GM18499 (cell line): ENCODE results near the gene IGF2BP3.
"Not testable (repeated sequence)": the region's sequence is repeated elsewhere in the genome, so short reads cannot be mapped to it uniquely, and the experiment has no call there.

Source experiments
- ATAC-seq: cut with Tn5 transposase; IDR thresholded peaks from one replicate; pipeline ENCODE4 v1.9.1; 2021; ENCODE audit warnings: moderate number of reproducible peaks; ENCODE audit not compliant: insufficient read depth, unreplicated experiment

The IGF2BP3 gene

DNA sequence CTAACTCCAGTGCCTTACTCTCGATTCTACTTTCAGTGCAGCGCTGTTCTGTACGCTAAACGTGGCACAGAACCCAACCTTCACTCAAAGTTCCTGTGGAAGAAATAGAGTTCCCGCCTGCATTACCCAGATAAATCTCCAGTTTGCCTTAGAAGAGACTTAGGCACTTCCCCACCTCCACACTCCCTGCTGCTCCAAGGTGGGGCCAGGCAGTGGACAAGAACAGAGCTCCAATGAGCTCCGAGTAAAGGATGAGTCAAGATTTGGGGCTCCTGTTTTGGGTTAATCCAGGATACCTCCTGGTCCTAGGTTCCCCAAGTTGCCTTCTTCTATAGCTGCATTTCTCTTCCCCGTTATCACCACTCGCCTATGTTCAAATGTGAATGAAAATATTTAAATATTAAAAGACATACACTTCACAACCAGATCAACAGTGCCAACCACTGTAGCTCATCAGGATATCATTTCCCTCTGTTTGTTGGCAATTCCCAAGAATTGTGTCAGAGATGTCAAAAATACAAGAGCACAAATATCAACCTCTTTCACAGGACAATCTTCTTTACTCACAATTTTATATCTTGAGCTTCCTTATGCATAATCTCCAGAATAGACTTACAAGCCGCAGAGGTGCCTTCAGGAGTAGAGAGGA, 123.1 kb downstream of the IGF2BP3 start:
- no peak for ATAC-seq

DNA sequence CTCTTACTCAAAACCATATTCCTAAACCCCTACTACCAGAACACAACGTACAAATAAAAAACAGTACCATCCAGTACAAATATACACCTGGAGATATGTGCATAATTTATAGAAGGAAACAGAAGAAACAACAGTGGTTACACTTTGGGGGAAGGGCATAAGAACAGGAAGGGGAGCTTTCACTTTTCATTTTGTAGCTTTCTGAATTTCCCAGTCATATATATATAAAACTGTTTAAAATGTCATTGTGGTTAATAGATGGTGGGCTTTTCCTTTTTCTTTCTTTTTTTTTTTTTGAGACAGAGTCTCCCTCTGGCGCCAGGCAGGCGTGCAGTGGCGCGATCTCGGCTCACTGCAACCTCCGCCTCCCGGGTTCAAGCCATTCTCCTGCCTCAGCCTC, 124.0 kb downstream of the IGF2BP3 start:
- ATAC-seq, result no peak

DNA sequence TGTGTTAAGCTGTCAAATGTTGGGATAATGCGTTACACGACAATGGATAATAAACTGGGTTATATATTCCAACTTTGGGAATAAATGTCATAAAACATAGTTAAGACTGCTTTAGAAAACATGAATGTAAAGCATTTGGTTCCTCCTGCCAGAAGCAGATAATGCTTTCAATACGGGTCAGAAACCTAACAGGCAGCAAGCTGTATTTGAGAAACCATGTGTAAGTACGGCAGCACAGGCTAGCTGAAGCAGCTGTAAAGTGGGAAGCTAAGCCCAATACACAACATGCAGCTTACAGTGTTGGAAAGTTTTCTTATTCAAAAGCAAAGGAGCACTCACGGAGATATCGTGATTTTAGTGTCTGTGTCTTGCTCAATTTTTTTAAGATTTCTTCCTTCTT, 124.7 kb downstream of the IGF2BP3 start:
- ATAC-seq, result no peak

DNA sequence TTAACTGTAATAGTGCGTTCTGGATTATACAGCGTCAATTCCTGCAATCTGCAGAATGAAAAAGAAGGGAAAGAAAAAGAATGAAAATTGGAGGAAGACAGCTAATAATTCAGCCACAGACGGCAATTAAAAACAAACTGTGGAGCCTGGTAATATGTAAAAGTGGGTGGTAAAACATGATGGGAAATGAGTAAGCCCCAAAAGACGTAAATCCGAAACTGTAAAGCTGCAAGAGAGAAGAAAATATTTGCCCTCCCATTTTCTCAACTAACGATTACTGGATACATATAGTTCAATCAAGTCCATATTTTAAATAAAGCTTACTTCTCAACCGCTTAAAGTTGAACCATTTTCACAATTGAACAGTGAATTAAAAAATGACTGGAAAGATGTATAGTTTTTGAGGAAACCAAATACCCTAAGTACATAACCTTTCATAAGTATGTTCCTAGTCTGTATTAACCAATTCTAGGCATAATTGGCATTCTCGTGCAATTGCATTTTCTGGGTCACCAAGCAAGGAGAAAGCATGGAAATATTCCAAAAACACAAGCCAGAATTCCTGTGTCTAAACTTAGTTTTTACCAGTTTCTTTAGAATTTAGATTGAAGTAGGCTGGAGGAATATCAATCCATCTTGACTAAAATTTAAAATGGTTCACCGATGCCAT, 126.3 kb downstream of the IGF2BP3 start:
- ATAC-seq, result no peak

DNA sequence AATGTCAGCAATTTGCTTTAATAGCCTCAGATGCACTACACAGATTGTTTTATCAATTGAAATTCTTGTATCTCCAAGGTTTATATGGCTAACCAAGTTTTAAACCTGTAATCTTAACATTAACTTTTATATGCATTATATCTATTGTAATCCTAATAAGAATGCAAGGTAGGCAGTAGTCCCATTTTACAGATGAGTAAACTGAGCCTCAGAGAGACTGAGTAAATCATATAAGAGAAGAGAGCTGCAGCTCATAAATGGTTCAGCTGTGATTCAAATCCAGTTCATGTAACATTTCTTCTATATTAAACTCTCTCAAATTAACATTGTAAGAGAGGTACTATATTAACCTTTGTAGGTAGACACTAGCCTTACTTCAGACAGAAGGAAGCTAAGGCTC, 127.2 kb downstream of the IGF2BP3 start:
- ATAC-seq, result no peak

DNA sequence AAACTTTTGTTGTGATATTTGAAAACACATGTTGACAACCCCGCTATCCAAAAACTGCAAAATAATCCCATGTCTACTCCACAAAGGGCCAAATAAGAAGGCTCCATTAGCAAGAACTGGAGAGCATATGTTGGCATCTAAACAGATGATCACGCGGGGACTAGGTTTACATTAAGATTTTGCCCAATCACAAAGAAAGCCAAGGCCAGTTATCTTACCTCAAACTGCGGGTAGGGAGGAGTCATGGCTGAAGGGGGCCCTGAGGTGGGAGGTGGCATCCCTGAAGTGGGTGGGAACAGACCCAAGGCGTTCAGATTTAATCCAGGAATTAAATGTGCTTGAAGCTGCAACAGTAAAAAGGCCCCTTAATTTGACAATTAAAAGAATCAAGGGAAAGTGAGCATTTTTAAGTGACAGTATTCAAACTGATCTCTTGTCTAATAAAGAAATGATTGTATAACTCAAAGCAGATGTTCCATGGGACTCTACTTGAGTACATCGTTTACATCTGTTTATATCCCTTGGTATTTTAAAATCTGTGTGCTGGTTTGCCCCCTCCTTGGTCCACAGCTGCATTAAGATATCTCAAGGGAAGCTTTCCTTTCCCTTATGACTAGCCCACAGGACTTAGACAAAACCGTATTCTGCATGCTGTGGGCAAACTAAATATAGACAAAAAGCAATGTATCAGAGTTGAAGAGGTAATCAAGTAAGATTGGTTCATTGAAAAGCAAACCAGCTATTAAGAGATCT, 128.3 kb downstream of the IGF2BP3 start:
- no peak for ATAC-seq

DNA sequence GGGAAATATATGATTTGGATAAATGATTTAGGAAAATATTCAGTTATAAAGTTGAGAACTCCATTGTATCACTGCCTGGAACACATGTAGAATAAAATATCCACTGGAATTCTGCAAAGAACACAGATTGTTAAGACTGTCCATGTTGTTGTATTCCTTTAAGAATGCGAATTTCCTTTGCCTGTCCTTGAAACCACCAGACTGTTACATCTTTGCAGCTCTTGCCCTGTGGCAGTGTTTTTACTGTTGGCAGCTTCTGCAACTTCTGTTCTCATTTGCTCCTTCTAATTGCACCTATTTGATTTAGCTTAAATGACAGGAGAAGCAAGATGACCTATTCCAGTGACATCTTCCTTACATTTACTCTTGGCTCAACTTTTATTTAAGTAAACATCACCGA, 131.4 kb downstream of the IGF2BP3 start:
- ATAC-seq, result no peak

DNA sequence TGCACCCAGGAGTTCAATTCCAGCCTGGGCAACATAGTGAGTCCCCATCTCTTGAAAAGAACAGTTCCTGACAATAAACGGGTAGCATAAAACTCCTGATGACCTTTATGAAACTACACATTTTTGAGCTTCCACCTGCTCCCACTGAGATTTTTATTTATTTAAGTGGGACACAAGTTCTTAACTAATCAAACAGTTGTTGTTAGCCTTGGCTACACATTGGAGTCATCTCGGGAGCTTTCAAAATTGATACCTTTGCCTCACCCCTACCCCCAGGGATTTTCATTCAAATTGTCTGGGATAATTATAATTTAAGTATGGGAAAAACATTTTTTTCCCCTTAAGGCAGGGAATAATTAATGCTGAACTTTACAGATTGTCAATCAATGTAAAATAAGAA, 131.9 kb downstream of the IGF2BP3 start:
- ATAC-seq, result no peak

DNA sequence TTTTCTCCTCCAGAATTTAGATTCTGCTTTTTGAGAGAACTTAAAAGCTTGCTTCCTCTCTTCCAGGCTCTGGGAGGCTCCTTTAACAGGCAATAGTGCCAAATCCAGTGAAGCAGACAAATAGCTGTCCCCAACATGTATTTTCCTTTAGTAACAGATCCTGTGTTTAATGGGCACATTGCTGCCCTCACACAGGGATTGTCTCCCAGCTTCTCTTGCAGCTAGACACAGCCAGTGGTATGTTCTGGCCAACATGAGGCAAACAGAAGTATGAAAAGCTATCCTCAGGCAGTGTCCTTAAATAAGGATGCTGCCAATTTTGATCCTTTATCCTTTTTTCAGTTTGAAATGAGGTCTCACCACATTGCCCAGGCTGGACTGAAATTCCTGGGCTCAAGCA, 132.9 kb downstream of the IGF2BP3 start:
- ATAC-seq, result no peak

DNA sequence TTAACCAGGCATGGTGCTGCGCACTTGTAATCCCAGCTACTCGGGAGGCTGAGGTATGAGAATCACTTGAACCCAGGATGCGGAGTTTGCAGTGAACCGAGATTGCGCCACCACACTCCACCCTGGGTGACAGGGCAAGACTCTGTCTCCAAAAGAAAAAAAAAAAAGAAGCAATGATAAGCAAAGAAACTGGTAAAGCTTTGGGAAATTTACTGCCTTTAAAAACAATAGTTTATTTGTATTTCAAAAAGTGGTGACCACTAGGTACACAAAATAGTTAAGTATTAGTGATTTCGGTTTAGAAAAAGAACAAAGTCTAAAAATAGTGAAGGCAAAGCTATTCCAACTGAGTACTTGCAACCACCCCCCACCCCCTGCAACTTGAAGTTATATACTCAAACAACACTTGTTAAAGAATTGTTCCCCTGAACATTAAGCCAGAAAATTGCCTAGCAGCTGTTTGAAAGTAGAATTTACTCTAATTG, 133.4 kb downstream of the IGF2BP3 start:
- ATAC-seq, result no peak

DNA sequence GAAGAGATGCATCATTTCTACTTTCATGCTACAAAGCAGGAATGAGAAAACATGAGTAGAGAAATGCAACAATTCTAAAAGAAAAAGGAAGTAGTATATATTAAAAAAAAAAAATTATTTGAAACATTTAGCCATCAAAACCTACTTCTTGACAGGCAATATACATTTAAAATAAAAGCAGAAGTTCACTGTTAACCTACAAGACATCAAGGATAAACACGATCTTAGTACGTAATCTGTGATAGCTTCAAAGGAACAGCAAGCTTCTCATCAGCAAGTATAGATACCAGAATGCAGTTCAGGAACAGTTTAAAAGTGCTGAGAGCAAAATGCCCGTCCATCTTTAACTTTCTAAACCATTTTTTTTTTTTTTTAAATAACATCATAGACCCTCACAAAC, 134.2 kb downstream of the IGF2BP3 start:
- ATAC-seq, result no peak

DNA sequence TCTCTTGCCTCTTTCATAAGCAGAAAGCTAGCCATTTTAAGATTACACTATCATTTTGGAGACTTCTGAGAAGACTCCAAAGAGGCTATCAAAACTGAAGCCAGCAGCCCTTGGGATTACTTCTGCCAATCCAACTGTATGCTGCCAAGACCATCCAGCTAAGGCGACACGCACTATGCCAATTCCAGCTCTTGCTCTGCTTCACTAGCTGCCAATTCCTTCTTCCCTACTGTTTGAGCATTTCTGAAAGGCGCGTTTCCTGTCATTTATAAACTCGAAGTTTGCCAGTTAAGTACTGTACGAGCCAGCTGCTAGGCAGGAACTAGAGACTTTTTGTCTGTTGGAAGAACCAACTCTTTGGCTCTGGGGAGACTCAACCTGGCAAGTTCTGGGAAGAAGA, 134.7 kb downstream of the IGF2BP3 start:
- no peak for ATAC-seq

DNA sequence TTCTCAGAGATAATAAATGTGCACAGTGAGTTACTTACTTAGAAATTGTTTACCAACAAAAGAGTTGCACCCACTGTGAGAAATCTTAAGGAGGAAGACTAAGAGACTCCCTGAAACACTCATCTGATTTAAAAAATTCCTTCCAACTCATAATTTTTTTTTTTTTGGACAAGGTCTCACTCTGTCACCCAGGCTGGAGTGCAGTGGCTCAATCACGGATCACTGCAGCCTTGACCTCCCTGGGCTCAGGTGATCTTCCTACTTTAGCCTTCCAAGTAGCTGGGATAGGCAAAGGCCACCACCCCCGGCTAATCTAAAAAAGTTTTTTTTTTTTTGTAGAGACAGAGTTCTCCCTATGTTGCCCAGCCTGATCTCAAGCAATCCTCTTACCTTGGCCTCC, 135.2 kb downstream of the IGF2BP3 start:
- no peak for ATAC-seq

DNA sequence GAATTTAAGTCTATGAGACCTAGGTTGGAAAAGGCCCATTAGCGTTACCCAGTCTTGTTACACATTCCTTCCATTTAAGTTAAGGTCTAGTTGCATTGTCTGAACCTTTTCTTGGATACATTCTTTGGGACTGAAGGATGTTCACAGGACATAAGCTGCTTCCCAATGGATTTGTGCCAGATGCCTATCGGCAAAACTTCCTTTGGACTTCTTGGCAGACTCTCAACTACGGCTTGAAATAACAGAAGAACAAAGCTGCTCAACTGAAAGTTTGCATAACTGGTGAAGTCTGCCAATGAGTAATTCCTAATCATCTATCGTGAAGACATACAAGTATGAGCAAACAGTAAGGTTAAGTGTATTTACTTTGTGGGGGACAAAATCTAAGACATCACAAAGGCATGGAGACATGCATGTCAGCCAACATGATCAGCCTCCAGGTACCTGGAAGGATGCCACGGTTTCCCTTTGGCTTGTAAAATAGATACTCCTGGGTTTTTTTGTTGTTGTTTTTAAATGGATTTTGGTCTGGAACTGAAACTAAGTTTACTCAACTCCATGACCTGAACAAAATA, 135.7 kb downstream of the IGF2BP3 start:
- no peak for ATAC-seq

DNA sequence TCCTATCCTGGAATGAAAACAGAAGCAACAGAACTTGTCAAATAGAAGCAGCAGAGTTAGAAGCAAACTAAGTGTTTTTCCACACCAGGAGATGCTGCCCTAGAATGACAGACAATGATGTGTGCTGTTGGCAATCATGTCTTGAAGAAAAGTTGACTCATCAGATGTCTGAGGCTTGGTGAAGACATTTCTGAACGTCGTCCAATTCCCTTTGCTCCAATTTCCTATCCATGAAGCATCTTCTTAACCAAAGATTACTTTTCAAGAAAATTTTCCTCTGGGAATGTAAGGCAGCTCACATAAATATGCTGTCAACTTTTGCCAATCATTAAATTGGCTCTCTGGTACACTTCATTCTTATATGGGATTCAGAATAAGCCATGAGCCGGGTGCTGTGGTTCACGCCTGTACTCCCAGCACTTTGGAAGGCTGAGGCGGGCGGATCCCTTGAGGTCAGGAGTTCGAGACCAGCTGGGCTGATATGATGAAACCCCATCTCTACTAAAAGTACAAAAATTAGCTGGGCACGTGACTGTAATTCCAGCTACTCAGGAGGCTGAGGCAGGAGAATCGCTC, 136.5 kb downstream of the IGF2BP3 start:
- no peak for ATAC-seq

DNA sequence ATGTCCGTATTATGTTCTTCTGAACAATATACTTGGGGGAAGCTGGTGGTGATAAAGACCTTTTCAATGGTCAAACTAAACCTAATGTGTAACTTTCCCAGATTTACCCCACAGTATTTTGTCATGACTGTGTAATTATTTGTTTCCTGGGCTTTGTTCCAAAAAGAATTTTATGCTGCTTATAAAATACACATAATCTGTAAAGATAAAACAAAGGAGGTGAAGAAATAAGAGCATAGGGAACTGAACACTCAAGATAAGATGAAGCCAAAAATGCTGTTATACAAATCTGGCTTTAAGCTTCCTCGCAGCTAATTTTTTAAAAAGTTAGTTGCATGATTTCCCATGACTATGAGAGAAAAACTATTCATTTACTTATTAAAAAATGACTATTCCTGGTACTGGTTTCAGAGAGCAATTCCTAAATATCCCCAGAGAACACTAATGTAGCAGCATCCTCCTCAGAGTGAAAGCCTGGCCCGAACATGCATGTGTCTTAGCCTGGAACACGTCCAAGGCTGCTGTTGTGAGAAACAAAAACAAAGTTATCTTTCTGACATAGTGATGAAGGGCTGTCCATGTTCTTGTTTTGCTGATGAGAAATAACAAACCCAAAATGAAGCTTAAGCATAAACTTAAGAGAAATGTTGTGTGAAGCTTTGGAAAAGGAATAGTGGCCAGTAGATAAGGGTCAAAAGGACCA, 137.2 kb downstream of the IGF2BP3 start:
- ATAC-seq, result no peak

DNA sequence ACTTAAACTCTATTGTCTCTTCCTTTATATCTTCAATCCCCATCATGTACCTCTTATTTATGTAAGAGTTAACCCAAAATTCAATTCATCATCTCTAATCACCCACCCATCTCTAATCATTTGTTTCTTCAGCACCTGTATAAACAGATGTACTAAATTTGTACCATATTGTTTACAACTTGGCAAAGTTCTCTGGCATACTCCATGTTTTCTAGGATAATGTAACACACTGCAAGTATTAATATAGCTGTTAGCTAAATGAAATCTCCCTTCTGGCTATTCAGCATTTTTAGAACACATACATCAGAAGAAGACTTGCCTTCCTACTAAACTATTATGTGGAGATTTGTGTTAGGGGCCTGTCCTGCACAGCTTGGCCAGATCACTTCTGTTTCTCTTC, 138.1 kb downstream of the IGF2BP3 start:
- ATAC-seq, result no peak

DNA sequence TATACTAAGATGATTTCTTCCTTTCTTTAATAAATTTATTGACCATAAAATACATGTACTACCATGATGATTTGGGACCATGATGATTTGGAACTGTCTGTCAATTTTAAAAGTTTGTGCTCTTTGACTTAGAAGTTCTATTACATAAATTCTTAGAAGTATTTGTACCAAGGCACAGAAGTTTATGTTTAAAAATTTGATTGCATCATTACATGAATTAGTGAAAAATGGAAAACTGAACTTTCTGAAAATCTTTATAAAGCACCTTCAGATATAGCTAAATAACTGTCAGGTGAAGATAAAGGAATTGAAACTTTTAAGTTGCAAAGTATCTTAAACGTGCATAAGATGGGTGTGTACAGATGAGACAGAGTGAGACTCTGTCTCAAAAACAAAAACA, 139.2 kb downstream of the IGF2BP3 start:
- ATAC-seq, result no peak

DNA sequence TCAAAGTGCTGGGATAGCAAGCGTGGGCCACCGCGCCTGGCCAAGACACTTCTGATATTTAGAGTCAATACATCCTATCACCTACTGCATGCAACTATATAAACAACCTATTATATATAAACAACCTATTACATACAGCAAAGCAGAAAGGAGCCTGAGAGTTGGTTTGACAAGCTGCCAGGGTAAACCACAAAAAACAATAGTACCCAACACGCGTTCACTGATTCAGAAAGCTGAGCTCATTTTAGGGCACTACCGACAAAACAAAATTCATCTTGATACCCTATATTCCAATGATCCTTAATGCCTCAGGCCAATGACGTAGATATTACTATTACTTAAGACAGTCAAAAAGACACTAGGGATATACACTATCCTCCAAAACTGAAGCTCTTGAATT, 154.9 kb downstream of the IGF2BP3 start:
- no peak for ATAC-seq

DNA sequence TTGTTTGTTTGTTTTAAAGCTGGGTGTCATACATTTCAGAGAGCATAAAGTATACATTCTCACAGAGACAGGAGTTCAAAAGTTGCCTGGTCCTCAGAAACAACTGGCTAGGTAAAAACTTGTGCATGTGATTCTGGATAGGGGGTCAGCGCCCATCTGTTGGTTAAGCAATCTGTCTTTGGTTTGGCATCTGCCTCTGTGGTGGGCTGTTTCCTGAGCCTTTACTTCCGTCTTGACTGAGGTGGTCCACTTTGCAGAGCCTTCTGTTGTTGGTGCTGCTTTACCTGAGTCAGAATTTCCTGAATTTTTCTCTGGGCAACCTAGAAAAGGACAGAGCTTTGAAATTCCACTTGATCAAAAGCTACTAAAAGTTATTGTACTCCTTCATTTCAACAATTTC, 158.2 kb downstream of the IGF2BP3 start:
- ATAC-seq, result not testable (repeated sequence)
